ENCODE data around the gene PIANP.

DNA sequence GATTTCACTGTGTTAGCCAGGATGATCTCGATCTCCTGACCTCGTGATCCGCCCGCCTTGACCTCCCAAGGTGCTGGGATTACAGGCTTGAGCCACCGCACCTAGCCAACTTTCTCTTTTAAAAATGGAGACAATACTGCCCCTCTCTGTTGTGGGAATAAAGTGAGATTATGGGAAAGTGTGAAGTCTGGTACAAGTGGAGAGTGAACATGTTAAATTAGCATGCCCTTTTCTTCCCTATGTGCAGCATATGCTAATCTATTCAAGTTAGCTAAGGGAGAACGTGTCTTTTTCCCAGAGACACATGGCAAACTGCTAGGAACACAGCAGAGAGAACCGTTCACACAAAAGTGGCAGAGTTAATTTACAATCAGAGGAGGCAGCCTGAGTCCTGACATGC, 24.7 kb upstream of the PIANP start:
- no peak for TF ChIP-seq EZH2phosphoT487 (IDR thresholded peaks at IDR 0.05; ENCODE audit: low read length)
- TF ChIP-seq, protein P1, sequence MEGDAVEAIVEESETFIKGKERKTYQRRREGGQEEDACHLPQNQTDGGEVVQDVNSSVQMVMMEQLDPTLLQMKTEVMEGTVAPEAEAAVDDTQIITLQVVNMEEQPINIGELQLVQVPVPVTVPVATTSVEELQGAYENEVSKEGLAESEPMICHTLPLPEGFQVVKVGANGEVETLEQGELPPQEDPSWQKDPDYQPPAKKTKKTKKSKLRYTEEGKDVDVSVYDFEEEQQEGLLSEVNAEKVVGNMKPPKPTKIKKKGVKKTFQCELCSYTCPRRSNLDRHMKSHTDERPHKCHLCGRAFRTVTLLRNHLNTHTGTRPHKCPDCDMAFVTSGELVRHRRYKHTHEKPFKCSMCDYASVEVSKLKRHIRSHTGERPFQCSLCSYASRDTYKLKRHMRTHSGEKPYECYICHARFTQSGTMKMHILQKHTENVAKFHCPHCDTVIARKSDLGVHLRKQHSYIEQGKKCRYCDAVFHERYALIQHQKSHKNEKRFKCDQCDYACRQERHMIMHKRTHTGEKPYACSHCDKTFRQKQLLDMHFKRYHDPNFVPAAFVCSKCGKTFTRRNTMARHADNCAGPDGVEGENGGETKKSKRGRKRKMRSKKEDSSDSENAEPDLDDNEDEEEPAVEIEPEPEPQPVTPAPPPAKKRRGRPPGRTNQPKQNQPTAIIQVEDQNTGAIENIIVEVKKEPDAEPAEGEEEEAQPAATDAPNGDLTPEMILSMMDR (IDR thresholded peaks at IDR 0.05; ENCODE audit: low read length), result no peak
